ENCODE measurements around the gene MAGI1. TPM values are rescaled to one million over a fixed set of nuclear protein-coding genes. Genes with fewer than 3 reads are reported as not detected.

Gene MAGI1
- total RNA-seq, 1 experiment from 2014 or later, result 38.6 TPM

DNA sequence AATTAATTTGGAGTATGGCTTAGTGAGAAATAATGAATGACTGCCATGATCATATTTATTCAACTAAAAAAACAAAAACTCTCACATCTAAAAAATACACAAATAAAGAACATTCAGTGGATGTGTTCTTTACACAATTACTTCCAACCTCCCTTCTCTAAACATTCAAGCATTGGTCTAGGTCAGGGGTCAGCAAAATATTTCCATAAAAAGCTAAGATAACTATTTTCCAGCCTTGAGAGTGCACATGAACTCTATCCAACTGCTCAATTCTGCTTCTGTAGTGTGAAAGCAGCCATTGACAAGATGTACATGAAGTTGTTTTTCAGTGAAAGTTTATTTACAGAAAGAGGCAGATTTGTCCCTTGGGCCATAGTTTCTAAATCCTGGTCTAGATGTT lies 406.3 kb downstream of the MAGI1 start:
- Histone ChIP-seq H3K9me2 (ENCODE audit: insufficient read depth) (no peaks in the 10 kb centered on the region), H3K27me3 (ENCODE audit: insufficient read depth, low read length) (no peaks in the 10 kb centered on the region), H3K9me3 (ENCODE audit: control insufficient read depth in 1 of 2, insufficient read depth in 1 of 2, low read depth in 1 of 2, low read length in 2 of 2) (no peaks in the 10 kb centered on the region), H4K20me1 (ENCODE audit: insufficient read depth) (no peaks in the 10 kb centered on the region), H3K79me2 (ENCODE audit: insufficient read depth, low read length) (no peaks in the 10 kb centered on the region; the same call in 1 of the 2 replicates), H2AFZ (ENCODE audit: low read depth, low read length, poor library complexity, severe bottlenecking) (no peak overlapping the region), H3K27ac (ENCODE audit: low read depth, low read length) (no peak overlapping the region), H3K4me3 (replicated peaks in 1 of 2; ENCODE audit: low read depth in 1 of 2, low read length in 2 of 2) (no peak overlapping the region), H3K4me2 (ENCODE audit: low read length) (no peak overlapping the region), H3K9ac (ENCODE audit: low read length) (no peak overlapping the region), H3K4me1 (ENCODE audit: control insufficient read depth in 1 of 2, insufficient read depth in 2 of 2, low read length in 2 of 2) (no peaks in the 10 kb centered on the region), H3K36me3 (ENCODE audit: control insufficient read depth in 1 of 2, insufficient read depth in 2 of 2, low read length in 2 of 2) (no peaks in the 10 kb centered on the region)
- intact Hi-C loops (cut with micrococcal nuclease), result loop anchor here (10.0 kb wide), 1 partner anchor 62 kb away; no protein-coding TSS in a partner anchor
- CTCF ChIA-PET, result no interaction called here
- BruUV-seq (replicated peaks), result no TSS peak
- ATAC-seq (no peak), DNase-seq (ENCODE audit: low read depth, low spot score) (no peak)
- POLR2A ChIA-PET, result no interaction called here
- RAD21 ChIA-PET (ENCODE audit: low non-redundant PET in 1 of 2, low total read pairs in 2 of 2, uncharacterized antibody in 2 of 2, unreplicated experiment in 2 of 2), result no interaction called here
- TF ChIP-seq EZH2 (IDR thresholded peaks at IDR 0.05), result no peak
- TF ChIP-seq JUND (IDR thresholded peaks at IDR 0.05), result no peak
- TF ChIP-seq ZFX (IDR thresholded peaks at IDR 0.05), result no peak
- TF ChIP-seq TCF7L2 (IDR thresholded peaks at IDR 0.05; ENCODE audit: borderline replicate concordance, extremely low read depth, insufficient read depth, insufficient read length), result no peak
- TF ChIP-seq ELF1 (IDR thresholded peaks at IDR 0.05; ENCODE audit: borderline replicate concordance, low read depth), result no peak
- TF ChIP-seq CBX3 (IDR thresholded peaks at IDR 0.05; ENCODE audit: low read depth), result no peak
- TF ChIP-seq POLR2AphosphoS5 (IDR thresholded peaks at IDR 0.05; ENCODE audit: low read depth, low read length), result no peak
- TF ChIP-seq, protein P1, sequence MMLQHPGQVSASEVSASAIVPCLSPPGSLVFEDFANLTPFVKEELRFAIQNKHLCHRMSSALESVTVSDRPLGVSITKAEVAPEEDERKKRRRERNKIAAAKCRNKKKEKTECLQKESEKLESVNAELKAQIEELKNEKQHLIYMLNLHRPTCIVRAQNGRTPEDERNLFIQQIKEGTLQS (IDR thresholded peaks at IDR 0.05), result no peak
- TF ChIP-seq, protein P2, sequence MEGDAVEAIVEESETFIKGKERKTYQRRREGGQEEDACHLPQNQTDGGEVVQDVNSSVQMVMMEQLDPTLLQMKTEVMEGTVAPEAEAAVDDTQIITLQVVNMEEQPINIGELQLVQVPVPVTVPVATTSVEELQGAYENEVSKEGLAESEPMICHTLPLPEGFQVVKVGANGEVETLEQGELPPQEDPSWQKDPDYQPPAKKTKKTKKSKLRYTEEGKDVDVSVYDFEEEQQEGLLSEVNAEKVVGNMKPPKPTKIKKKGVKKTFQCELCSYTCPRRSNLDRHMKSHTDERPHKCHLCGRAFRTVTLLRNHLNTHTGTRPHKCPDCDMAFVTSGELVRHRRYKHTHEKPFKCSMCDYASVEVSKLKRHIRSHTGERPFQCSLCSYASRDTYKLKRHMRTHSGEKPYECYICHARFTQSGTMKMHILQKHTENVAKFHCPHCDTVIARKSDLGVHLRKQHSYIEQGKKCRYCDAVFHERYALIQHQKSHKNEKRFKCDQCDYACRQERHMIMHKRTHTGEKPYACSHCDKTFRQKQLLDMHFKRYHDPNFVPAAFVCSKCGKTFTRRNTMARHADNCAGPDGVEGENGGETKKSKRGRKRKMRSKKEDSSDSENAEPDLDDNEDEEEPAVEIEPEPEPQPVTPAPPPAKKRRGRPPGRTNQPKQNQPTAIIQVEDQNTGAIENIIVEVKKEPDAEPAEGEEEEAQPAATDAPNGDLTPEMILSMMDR (IDR thresholded peaks at IDR 0.05 in 2 of 3, conservative IDR thresholded peaks at IDR 0.05 in 1 of 3; ENCODE audit: borderline replicate concordance in 1 of 3, insufficient read depth in 1 of 3, low read depth in 2 of 3, low read length in 2 of 3), result no peak
- no peak for TF ChIP-seq ZNF274 (IDR thresholded peaks at IDR 0.05; ENCODE audit: low read depth, low read length)
- TF ChIP-seq, protein P3, sequence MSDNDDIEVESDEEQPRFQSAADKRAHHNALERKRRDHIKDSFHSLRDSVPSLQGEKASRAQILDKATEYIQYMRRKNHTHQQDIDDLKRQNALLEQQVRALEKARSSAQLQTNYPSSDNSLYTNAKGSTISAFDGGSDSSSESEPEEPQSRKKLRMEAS (IDR thresholded peaks at IDR 0.05), result no peak
- no peak for TF ChIP-seq EZH2phosphoT487 (IDR thresholded peaks at IDR 0.05; ENCODE audit: borderline replicate concordance)
- TF ChIP-seq, protein P4, sequence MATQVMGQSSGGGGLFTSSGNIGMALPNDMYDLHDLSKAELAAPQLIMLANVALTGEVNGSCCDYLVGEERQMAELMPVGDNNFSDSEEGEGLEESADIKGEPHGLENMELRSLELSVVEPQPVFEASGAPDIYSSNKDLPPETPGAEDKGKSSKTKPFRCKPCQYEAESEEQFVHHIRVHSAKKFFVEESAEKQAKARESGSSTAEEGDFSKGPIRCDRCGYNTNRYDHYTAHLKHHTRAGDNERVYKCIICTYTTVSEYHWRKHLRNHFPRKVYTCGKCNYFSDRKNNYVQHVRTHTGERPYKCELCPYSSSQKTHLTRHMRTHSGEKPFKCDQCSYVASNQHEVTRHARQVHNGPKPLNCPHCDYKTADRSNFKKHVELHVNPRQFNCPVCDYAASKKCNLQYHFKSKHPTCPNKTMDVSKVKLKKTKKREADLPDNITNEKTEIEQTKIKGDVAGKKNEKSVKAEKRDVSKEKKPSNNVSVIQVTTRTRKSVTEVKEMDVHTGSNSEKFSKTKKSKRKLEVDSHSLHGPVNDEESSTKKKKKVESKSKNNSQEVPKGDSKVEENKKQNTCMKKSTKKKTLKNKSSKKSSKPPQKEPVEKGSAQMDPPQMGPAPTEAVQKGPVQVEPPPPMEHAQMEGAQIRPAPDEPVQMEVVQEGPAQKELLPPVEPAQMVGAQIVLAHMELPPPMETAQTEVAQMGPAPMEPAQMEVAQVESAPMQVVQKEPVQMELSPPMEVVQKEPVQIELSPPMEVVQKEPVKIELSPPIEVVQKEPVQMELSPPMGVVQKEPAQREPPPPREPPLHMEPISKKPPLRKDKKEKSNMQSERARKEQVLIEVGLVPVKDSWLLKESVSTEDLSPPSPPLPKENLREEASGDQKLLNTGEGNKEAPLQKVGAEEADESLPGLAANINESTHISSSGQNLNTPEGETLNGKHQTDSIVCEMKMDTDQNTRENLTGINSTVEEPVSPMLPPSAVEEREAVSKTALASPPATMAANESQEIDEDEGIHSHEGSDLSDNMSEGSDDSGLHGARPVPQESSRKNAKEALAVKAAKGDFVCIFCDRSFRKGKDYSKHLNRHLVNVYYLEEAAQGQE (IDR thresholded peaks at IDR 0.05; ENCODE audit: low read depth), result no peak
- TF ChIP-seq POLR2A (IDR thresholded peaks at IDR 0.05; ENCODE audit: borderline replicate concordance, extremely low read depth, insufficient read depth, insufficient read length), result no peak
- no peak for TF ChIP-seq SP1 (IDR thresholded peaks at IDR 0.05; ENCODE audit: low read depth)
- TF ChIP-seq FOSL1 (IDR thresholded peaks at IDR 0.05; ENCODE audit: low read depth), result no peak
- TF ChIP-seq YY1 (IDR thresholded peaks at IDR 0.05; ENCODE audit: extremely low read depth, insufficient replicate concordance, low read depth, low read length), result no peak
- TF ChIP-seq SRF (IDR thresholded peaks at IDR 0.05; ENCODE audit: low read depth), result no peak
